OCI-LY3 (cell line): ENCODE results near the gene GOLGA8R.
"Not testable (repeated sequence)": the region's sequence is repeated elsewhere in the genome, so short reads cannot be mapped to it uniquely, and the experiment has no call there.

Source experiments
- CTCF ChIP-seq: fragments of 200-600, 300-600 bp; sonication (generic); IDR thresholded peaks from 2 replicates; pipeline ENCODE4 v1.5.1; 2014; ENCODE audit warnings: antibody characterized with exemption, low read length, low read depth
- EZH2phosphoT487 ChIP-seq: fragments of 200-600 bp; shearing (Covaris generic); IDR thresholded peaks from 2 replicates; pipeline ENCODE4 v1.6.1; 2018; ENCODE audit warnings: antibody characterized with exemption, mixed run types, low read depth

- TF ChIP-seq CTCF, EZH2phosphoT487: not testable (repeated sequence)
These were observed 39.2 kb downstream of the GOLGA8R start for GRCh38 chr15:30374862-30375261.
